Mucosa of descending colon (tissue), 3 donors: ENCODE results near the gene ARHGEF1. TPM values are rescaled to one million over a fixed set of nuclear protein-coding genes. Genes with fewer than 3 reads are reported as not detected.

Experiments
- ATAC-seq: fragments of 200-7000 bp; cut with Tn5 transposase; one replicate; pipeline ENCODE4 v1.9.1; 2020; ENCODE audit warnings: mild to moderate bottlenecking, moderate library complexity
- DNase-seq, 3 donors: peaks; one replicate each; pipeline ENCODE4 v3.0.0-alpha.2; 2020
- H3K36me3 ChIP-seq: fragments of 200-600 bp; one replicate; pipeline ENCODE4 v1.8.0; 2021; ENCODE audit warnings: low read depth, mild to moderate bottlenecking
- H3K4me1 ChIP-seq: fragments of 200-600 bp; one replicate; pipeline ENCODE4 v1.8.0; 2021; ENCODE audit warnings: low read depth, mild to moderate bottlenecking
- H3K4me3 ChIP-seq: fragments of 200-600 bp; one replicate; pipeline ENCODE4 v1.8.0; 2021; ENCODE audit warnings: mild to moderate bottlenecking
- H3K9me3 ChIP-seq: fragments of 200-600 bp; one replicate; pipeline ENCODE4 v1.8.0; 2021; ENCODE audit warnings: mild to moderate bottlenecking
- CTCF ChIP-seq: fragments of 200-600 bp; IDR thresholded peaks from one replicate; pipeline ENCODE4 v1.8.0; 2022; ENCODE audit warnings: antibody characterized with exemption, mild to moderate bottlenecking
- intact Hi-C, 2 donors: fragments of 100-400 bp; cut with DNase I in 1 of 2; cut with micrococcal nuclease in 1 of 2; formaldehyde crosslinking; loops; one replicate each; pipeline versions ENCODE4 v1.11.0 to v1.11.1; 2022; cut with DNase I, micrococcal nuclease
- total RNA-seq, 3 donors: library from RNA; stranded (reverse); fragmentation: NEBNext Ultra II Directional in 2 of 3; extraction: Animal tissue kit (Norgen Biotek cat#: 25700) in 2 of 3; gene quantifications; one replicate each; pipeline versions ENCODE4 v1.2.1 to v1.2.4, GENCODE V29; 2021 to 2023
- donor health status: DM: no; HTN: no; CAD: no; lungs with moderate emphysema.
- donor health status: DM: no; HTN: no; CAD: no.
- donor health status: DM: no; HTN: yes; CAD: no.

Gene ARHGEF1
- total RNA-seq, 3 donors from 2014 or later = 84.9 to 125 (median 92.3) TPM

- DNase-seq (peak in 1 of 3 donors; percentile 46), ATAC-seq (no peak)
- H3K4me3 ChIP-seq = no peak overlapping the region
- no peaks in the 10 kb centered on the region for H3K9me3 ChIP-seq
- intact Hi-C loops = no loop called here
- no peaks in the 10 kb centered on the region for H3K36me3 ChIP-seq
- no peak for TF ChIP-seq CTCF
- H3K4me1 ChIP-seq = peaks cover 16% of the 10 kb centered on the region
These were observed 18.9 kb downstream of the ARHGEF1 start for GRCh38 chr19:41901707-41902360.

- intact Hi-C loops = no loop called here
- no peaks in the 10 kb centered on the region for H3K36me3 ChIP-seq
- no peaks in the 10 kb centered on the region for H3K9me3 ChIP-seq
- peaks cover 16% of the 10 kb centered on the region for H3K4me1 ChIP-seq
- TF ChIP-seq CTCF = no peak
- no peak overlapping the region for H3K4me3 ChIP-seq
- peak in 1 of 3 donors; percentile 46 for DNase-seq
- ATAC-seq = no peak
These were observed 19.6 kb downstream of the ARHGEF1 start for GRCh38 chr19:41902594-41902993.

GRCh38 chr19:41903193-41903953 lies 20.4 kb downstream of the ARHGEF1 start:
- Histone ChIP-seq H3K9me3 (no peaks in the 10 kb centered on the region), H3K4me3 (no peak overlapping the region), H3K36me3 (no peaks in the 10 kb centered on the region), H3K4me1 (peaks cover 16% of the 10 kb centered on the region)
- ATAC-seq = no peak
- no peak for TF ChIP-seq CTCF
- DNase-seq = peak in 2 of 3 donors; percentile 45 to 55
- intact Hi-C loops = no loop called here

GRCh38 chr19:41904118-41904870 lies 21.3 kb downstream of the ARHGEF1 start:
- intact Hi-C loops = no loop called here
- no peak overlapping the region for H3K4me3 ChIP-seq

More at GRCh38 chr19:41904118-41904870, 21.3 kb downstream of the ARHGEF1 start:
- DNase-seq (peak; percentile 88 to 95 (median 91)), ATAC-seq (peak; percentile 95)
- Histone ChIP-seq H3K9me3 (no peaks in the 10 kb centered on the region), H3K4me1 (peaks cover 16% of the 10 kb centered on the region), H3K36me3 (no peaks in the 10 kb centered on the region)
- no peak for TF ChIP-seq CTCF
